Stimulated activated CD8-positive, alpha-beta memory T cell treated with anti-CD3 and anti-CD28 coated beads, Interleukin-15, amount 100 ng/mL, for 1 hour (primary cell): ENCODE data around the gene MEDAG.
"Not testable (repeated sequence)": the region's sequence is repeated elsewhere in the genome, so short reads cannot be mapped to it uniquely, and the experiment has no call there.

Source experiments
- DNase-seq: peaks from one replicate; pipeline ENCODE4 v3.0.0-alpha.2; 2020; ENCODE audit warnings: low read depth

MEDAG gene

DNA sequence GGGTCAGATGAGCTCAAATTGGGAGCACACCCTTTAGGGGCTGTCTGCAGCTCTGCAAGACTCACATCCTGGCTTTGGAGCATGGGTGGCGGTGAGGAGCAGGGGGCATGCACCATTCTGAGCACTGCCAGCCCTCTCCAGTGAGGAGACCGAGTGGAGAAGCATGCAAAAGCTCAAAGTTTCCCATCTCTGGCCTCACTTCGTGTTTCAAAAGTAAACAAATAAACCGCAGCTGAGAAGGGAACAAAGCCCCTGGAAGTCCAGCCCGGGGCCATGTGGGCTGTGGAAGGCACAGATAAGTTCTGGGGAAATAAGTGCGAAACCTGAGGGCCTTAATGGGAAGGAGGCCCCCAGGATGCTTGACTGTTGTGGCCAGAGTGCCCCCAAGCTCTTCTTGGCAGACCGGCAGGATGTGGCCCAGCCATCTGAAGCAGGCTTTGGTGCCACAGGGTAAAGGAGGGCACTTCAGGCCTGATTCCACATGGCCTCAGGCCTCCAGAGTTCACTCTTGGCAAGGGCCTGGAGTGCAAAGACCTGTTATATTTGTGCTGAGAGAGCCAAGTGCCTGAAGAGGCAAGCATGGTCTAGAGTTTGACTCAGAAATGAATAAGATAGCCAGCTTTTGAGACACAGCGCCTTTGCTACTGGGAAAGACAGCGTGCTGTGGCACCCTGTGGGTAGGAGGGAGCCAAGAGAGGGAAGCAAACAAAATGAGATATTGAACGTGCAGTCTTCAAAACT is 1.2 kb downstream of the MEDAG start:
- DNase-seq, result no peak

- DNase-seq, result no peak
Observed at GRCh38 chr13:30908416-30908980, 2.4 kb downstream of the MEDAG start.

DNA sequence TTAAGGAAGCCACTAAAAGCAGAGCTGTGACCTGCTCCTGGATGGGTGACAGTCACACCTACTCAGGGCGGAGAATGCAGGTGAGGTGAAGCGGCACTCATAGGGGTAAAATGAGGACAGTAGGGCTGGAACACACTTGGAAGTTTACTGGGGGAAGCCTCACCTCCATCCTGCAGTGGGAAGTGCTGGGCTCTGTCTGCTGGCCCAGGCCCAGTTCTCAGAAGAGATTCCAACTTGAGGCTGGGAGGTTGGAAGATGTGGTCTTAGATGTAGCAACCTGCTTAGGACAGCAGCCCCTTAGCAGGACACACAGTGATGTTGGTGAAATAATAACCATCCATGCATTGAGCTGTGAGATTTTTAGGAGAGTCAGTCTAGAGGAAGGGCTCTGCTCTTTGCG is 4.6 kb downstream of the MEDAG start:
- no peak for DNase-seq

DNA sequence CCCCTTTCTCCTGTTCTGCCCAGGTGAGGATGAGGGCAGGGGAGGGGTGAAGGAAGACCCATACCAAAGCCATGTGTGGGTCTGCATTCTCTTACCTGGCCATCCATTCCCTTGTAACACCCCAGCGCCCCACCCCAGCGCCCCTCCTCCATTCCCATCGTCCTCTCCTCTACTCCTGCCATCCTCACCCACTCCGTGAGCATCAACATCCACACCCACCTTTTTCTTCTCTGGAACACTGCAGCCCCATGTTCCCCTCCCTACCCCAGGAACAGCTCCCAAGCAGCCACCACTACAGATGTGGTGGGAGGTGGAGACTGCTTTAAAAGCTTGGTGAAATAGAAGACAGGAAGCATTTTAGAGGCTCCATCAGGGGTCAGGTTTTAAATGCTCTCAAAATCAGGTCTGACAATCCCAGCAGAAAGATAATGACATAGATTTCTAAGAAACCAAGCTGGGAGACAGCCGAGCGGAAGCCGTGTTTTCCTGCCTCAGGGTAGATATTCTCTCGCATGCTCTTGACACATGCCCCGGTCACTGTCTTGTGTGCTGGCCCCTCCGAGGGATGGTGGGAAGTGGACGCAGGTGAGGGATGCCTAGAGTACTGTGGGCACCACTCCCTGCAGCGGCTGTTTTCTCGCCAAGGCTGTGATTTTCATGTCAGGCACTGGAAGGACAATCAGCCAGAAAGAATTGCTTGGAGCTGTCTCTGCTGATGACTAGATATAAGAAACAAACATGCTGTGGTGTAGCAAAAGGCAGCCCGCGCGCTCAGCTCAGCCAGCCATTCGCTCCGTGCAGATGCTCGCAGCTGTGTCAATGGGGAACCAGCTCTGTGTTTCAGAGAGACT is 9.8 kb downstream of the MEDAG start:
- DNase-seq, result no peak

DNA sequence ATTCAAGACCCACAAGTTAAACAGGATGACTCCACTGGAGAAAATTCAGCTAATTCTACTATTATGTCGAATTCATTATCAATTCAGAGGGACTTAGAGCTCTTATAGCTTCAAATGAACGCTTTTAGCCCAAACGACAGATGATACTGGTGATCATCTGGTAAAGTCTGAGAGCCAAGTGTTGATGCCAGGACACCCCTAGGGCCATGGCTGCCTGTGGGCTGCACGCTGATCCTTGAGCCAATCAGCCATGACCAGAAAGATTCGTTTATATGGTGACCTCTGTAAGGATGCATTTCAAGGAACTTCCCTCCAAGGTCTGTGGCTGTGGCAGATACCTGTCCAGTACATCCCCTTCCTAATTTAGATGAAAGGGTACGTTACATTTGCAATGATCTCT is 10.9 kb downstream of the MEDAG start:
- no peak for DNase-seq

DNA sequence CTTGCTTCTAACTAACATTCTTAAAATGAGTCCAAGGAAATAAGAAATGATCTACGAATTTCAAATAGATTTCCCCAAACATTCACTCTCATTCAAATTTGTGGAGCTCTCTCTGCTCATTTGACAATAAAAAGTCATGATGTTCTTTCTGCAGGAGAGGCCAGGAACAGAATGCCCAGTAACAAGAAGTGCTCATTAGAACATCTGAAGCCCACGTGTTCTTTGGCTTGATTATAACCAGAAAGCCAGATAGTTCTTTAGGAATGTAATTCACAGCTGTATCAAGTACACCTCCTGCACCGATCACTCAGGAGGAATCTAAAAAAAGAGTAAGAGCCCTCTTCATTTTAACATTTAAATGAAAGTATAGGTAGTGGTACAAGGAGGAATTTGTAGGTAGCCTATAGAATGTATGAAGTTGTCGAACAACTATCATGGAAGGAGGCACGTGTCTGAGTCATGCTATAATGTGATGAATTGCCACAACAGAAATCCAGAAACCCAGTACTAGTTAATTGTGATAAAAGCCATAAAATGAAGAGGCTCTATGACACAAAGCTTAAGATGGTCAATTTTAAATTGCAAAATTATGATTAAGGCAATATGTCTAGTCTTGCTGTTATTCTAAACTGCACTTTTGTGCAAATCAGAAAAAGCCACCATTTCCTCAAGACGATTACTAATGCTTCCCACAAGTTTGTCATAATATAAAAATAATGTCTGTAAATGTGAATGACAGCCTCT is 12.8 kb downstream of the MEDAG start:
- DNase-seq, result no peak

DNA sequence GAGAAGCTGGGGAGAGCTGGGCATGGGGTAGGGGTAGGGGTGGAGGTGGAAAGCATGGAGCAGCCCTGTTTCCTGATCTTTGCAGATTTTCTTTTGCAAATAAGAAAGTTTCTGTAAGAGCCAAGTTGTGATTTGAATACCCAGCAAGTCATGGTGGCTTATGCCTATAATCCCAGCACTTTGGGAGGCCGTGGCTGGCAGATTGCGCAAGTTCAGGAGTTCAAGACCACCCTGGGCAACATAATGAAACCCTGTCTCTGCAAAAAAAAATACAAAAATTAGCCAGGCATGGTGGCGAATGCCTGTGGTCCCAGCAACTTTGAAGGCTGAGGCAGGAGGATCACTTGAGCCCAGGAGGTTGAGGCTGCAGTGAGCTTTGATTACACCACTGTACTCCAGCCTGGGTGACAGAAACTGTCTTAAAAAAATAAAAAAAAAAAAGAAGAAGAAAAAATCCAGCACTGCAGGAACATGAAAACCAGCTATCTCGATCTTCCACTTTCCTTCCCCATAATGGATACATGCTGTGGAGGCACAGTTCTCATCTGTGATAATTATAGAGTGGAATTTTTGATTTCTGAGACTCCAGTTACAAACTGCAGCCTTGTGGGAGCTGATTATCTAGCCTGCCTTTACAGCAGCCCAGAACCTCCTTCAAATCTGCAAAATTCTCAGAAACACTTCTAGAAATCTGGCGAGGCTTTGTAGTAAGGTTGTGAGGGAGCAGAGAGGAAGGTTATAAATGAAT is 14.3 kb downstream of the MEDAG start:
- no peak for DNase-seq

DNA sequence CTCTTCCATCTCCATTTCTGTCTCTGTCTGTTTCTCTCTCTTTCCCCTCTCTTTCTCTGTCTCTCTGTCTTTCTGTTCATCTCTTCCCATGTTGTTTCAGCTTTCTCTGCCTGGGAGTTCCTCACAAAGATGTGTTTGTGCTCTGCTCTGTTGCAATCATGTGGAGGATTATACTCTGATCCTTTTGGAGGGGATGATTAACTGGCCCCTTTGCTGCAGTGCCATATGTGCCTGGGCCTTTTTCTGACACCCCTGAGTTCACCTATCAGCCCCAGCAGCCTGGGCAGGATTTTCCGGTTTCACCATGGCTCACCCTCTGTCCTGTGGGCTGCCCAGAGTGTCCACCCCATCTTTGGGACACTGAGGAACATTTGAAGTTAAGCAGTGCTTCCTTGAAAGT is 17.3 kb downstream of the MEDAG start:
- DNase-seq, result no peak

DNA sequence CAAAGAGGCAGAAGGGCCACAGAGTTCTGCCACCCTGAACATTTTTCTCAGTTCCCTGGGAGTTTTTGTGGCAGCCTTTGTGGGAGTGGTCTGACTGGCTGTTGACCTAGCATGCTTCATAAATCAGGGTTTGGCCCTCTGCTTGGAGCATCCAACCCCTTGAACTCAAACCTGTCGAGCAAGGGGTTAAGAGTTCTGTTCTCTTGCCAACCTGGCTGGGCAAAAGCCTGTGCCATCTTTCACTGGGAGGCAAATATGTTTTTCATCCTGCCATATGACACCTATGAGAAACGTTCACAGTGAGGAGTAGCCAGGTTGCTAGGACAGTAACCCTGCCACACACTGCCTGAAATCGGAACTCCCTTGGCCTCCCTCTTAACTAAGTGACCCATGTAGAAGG is 18.6 kb downstream of the MEDAG start:
- no peak for DNase-seq

- no peak for DNase-seq
Observed at GRCh38 chr13:30925429-30925828, 19.4 kb downstream of the MEDAG start.

DNA sequence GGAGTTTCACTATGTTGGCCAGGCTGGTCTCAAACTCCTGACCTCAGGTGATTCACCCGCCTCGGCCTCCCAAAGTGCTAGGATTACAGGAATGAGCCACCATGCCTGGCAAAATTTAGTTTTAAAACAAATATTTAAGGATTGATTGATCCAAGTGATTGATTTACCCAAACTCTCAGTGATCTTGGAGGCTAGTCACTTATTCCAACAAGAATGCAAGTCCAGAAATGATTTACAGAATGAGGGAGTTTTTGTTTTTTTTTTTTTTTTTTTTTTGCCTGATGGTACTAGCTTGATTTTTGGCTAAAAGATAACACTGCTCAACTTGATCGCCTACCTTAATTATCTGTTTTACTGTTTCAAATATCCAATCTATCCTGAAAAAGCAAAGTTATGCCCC is 20.7 kb downstream of the MEDAG start:
- DNase-seq, result no peak

GRCh38 chr13:30927188-30927587 is 21.1 kb downstream of the MEDAG start:
- not testable (repeated sequence) for DNase-seq

DNA sequence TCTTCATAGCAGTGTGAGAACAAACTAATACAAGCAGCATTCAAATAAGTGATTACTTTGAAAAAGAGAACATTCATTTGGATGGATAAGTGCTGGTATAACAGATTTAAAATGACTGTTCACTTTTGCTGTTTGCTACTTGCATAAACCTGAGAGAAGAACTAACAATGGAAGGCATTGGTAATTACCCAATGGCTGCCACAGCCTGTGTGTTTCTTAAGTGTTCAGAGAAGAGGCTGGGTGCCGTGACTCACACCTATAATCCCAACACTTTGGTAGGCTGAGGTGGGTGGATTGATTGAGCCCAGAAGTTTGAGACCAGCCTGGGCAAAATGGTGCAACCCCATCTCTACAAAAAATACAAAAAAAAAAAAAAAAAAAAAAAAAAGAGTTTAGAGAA is 21.5 kb downstream of the MEDAG start:
- no peak for DNase-seq

GRCh38 chr13:30928978-30929377 is 22.9 kb downstream of the MEDAG start:
- no peak for DNase-seq

DNA sequence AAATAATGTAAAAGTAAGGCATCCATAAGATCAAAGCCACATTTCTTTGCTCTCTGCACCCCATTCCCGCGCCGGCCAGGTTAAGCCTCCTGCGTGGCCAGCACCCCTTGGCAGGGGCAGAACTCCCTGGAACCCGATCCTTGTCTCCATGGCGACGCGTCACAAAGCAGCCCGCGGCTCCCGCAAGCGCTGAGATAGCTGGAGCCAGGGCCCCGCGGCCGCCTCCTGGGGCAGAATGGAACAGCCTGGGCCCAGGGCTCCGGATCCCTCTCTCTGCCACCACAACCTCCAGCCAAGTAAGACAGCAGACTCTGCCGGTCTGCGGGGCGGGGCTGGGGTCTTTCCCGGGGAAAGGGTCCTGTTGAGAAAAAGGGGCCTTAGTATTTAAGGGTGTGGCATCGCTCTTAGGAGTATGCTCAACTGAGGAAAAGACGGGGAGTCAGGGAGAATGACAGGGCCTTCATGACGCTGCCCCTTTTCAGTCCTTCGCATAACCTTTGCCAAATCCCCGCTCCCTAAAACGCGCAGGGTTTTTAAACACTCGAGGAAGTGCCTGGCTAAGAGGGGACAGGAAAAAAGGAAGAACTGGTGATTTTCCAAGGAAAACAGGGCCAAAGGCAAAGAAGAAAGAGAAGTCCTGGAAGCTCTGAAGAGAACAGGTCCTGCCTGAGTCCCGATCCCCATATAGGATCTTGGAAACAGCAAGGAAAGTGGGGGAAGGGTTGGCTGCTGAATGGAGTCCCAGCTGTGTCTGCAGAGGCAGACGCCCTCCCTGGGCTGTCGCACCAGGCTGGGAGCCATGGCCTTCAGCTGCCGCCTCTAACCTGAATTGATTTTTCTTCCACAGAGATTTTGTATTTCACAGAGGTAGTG is 26.6 kb downstream of the MEDAG start, which contains the start of gene TEX26:
TEX26 (plus strand) TSS at position 176 of the 873 bp plus-strand sequence; CDS start at position 236, 60 bp downstream.
- DNase-seq, result no peak

DNA sequence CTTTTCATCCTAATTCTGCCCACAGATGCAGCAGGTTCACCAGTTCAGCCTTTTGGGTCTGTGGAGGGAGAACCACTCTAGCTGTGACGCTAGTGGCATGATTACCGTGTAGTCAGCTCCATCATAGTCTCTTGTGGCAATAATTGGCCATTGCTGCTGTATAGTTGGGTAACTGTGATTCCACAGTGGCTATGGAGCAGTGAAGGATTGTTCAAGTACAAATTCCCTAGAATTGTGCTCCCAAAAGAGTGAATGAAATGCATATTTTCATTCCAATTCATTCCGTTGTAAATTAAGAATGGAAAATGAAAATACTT is 27.2 kb downstream of the MEDAG start:
- no peak for DNase-seq

DNA sequence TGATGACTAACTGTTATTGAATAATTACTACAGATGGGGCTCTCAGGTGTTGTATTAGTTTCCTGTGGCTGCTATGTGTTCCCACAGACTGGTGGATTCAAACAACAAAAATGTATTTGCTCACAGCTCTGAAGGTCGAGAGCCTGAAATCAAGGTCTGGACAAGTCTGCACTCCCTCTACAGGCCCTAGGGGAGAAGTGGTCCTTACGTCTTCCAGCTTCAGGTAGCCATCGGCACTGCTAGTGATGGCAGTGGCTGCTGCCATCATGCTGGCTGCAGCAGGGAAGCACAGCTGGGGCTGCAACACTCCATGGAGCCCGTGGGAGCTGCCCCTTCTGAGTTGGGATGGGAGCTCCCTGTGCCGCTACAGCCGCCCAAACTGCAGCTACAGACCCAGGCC is 28.3 kb downstream of the MEDAG start:
- DNase-seq, result no peak

GRCh38 chr13:30934803-30935202 is 28.7 kb downstream of the MEDAG start:
- DNase-seq, result no peak

- no peak for DNase-seq
Observed at GRCh38 chr13:30936971-30937370, 30.9 kb downstream of the MEDAG start.

GRCh38 chr13:30943881-30944280 is 37.8 kb downstream of the MEDAG start:
- no peak for DNase-seq
